Measurements from ENCODE around the gene LAMA3. TPM values are rescaled to one million over a fixed set of nuclear protein-coding genes. Genes with fewer than 3 reads are reported as not detected.

Gene LAMA3
- total RNA-seq, 4 donors from 2014 or later = 46.5 to 75.4 (median 57.4) TPM

- Histone ChIP-seq H3K4me1 (no peaks in the 10 kb centered on the region), H3K36me3 (no peaks in the 10 kb centered on the region), H3K4me3 (no peak overlapping the region), H3K9me3 (no peaks in the 10 kb centered on the region), H3K27ac (no peak overlapping the region), H3K27me3 (no peaks in the 10 kb centered on the region)
- DNase-seq = no peak
- TF ChIP-seq POLR2A (IDR thresholded peaks at IDR 0.05) (no peak), CTCF (IDR thresholded peaks at IDR 0.05) (no peak)
- intact Hi-C loops (cut with DNase I; ENCODE audit: low total_unique reads) = no loop called here
These were observed 172.7 kb downstream of the LAMA3 start for GRCh38 chr18:23861805-23862470.

GRCh38 chr18:23864624-23865023 is 175.4 kb downstream of the LAMA3 start:
- H3K4me1 ChIP-seq = no peaks in the 10 kb centered on the region
- TF ChIP-seq CTCF (IDR thresholded peaks at IDR 0.05) = no peak
- TF ChIP-seq POLR2A (IDR thresholded peaks at IDR 0.05) = no peak
- DNase-seq = no peak
- no peak overlapping the region for H3K4me3 ChIP-seq
- H3K27ac ChIP-seq = no peak overlapping the region
- intact Hi-C loops (cut with DNase I; ENCODE audit: low total_unique reads) = no loop called here
- no peaks in the 10 kb centered on the region for H3K36me3 ChIP-seq
- no peaks in the 10 kb centered on the region for H3K9me3 ChIP-seq
- no peaks in the 10 kb centered on the region for H3K27me3 ChIP-seq

- no peaks in the 10 kb centered on the region for H3K27me3 ChIP-seq
- H3K4me3 ChIP-seq = no peak overlapping the region
- H3K36me3 ChIP-seq = no peaks in the 10 kb centered on the region
- no peak for DNase-seq
- H3K4me1 ChIP-seq = no peaks in the 10 kb centered on the region
- no peak overlapping the region for H3K27ac ChIP-seq
- no peaks in the 10 kb centered on the region for H3K9me3 ChIP-seq
- TF ChIP-seq CTCF (IDR thresholded peaks at IDR 0.05) (no peak), POLR2A (IDR thresholded peaks at IDR 0.05) (no peak)
- intact Hi-C loops (cut with DNase I; ENCODE audit: low total_unique reads) = no loop called here
These were observed 177.8 kb downstream of the LAMA3 start for GRCh38 chr18:23867006-23867405.

- Histone ChIP-seq H3K36me3 (no peaks in the 10 kb centered on the region), H3K4me1 (no peaks in the 10 kb centered on the region), H3K9me3 (no peaks in the 10 kb centered on the region), H3K27me3 (no peaks in the 10 kb centered on the region), H3K27ac (no peak overlapping the region), H3K4me3 (no peak overlapping the region)
- intact Hi-C loops (cut with DNase I; ENCODE audit: low total_unique reads) = no loop called here
- DNase-seq = no peak
- TF ChIP-seq POLR2A (IDR thresholded peaks at IDR 0.05) (no peak), CTCF (IDR thresholded peaks at IDR 0.05) (no peak)
These were observed 179.0 kb downstream of the LAMA3 start for GRCh38 chr18:23868136-23868785.

- intact Hi-C loops (cut with DNase I; ENCODE audit: low total_unique reads) = no loop called here
- Histone ChIP-seq H3K9me3 (no peaks in the 10 kb centered on the region), H3K27ac (no peak overlapping the region), H3K4me1 (no peaks in the 10 kb centered on the region), H3K27me3 (no peaks in the 10 kb centered on the region), H3K4me3 (no peak overlapping the region), H3K36me3 (no peaks in the 10 kb centered on the region)
- DNase-seq = no peak
- no peak for TF ChIP-seq POLR2A (IDR thresholded peaks at IDR 0.05)
- no peak for TF ChIP-seq CTCF (IDR thresholded peaks at IDR 0.05)
These were observed 181.6 kb downstream of the LAMA3 start for GRCh38 chr18:23870676-23871380.
